HG02870 (cell line): ENCODE measurements around the gene TNPO3.
A peak's percentile ranks its signal among the peaks of the same experiment; 100 is the strongest.
"Not testable (repeated sequence)": the region's sequence is repeated elsewhere in the genome, so short reads cannot be mapped to it uniquely, and the experiment has no call there.

Source experiments
- ATAC-seq: cut with Tn5 transposase; IDR thresholded peaks from one replicate; pipeline ENCODE4 v1.9.1; 2021; ENCODE audit warnings: mild to moderate bottlenecking, moderate library complexity; ENCODE audit not compliant: unreplicated experiment

Gene TNPO3

GRCh38 chr7:129017933-129018538 lies 36.9 kb downstream of the TNPO3 start:
- peak; percentile 71 for ATAC-seq

GRCh38 chr7:129017264-129017663 lies 37.6 kb downstream of the TNPO3 start:
- ATAC-seq, result no peak

- ATAC-seq, result no peak
Observed at GRCh38 chr7:129014501-129015101, 40.3 kb downstream of the TNPO3 start.

GRCh38 chr7:129013048-129013724 lies 41.7 kb downstream of the TNPO3 start:
- no peak for ATAC-seq

- ATAC-seq, result no peak
Observed at GRCh38 chr7:129012641-129013040, 42.3 kb downstream of the TNPO3 start.

GRCh38 chr7:129010075-129010474 lies 44.8 kb downstream of the TNPO3 start:
- no peak for ATAC-seq

- ATAC-seq, result peak; percentile 63
Observed at GRCh38 chr7:129009437-129009836, 45.5 kb downstream of the TNPO3 start.

GRCh38 chr7:129008645-129009414 lies 46.1 kb downstream of the TNPO3 start:
- peak; percentile 28 for ATAC-seq

- ATAC-seq, result no peak
Observed at GRCh38 chr7:129007572-129007971, 47.3 kb downstream of the TNPO3 start.

- no peak for ATAC-seq
Observed at GRCh38 chr7:129006636-129007414, 48.1 kb downstream of the TNPO3 start.

- no peak for ATAC-seq
Observed at GRCh38 chr7:129005186-129005585, 49.7 kb downstream of the TNPO3 start.

GRCh38 chr7:128997181-128997580 lies 57.7 kb downstream of the TNPO3 start:
- no peak for ATAC-seq

- not testable (repeated sequence) for ATAC-seq
Observed at GRCh38 chr7:128994560-128994959, 60.4 kb downstream of the TNPO3 start.

GRCh38 chr7:128993419-128993818 lies 61.5 kb downstream of the TNPO3 start:
- no peak for ATAC-seq

- ATAC-seq, result no peak
Observed at GRCh38 chr7:128989961-128990360, 65.0 kb downstream of the TNPO3 start.

- ATAC-seq, result no peak
Observed at GRCh38 chr7:128988372-128988771, 66.5 kb downstream of the TNPO3 start.

- ATAC-seq, result no peak
Observed at GRCh38 chr7:128986609-128987008, 68.3 kb downstream of the TNPO3 start.

- ATAC-seq, result no peak
Observed at GRCh38 chr7:128985660-128986059, 69.3 kb downstream of the TNPO3 start.

GRCh38 chr7:128982105-128982504 lies 72.8 kb downstream of the TNPO3 start:
- no peak for ATAC-seq

- no peak for ATAC-seq
Observed at GRCh38 chr7:128974241-128974934, 80.5 kb downstream of the TNPO3 start.
